Kidney glomerular epithelial cell (primary cell): ENCODE data around the gene RAP1GAP2.
A peak's percentile ranks its signal among the peaks of the same experiment; 100 is the strongest.
"Not testable (repeated sequence)": the region's sequence is repeated elsewhere in the genome, so short reads cannot be mapped to it uniquely, and the experiment has no call there.

ENCODE experiments used
- DNase-seq: peaks from one replicate; lab custom pipeline; 2025; lab: John Stamatoyannopoulos, UW

RAP1GAP2 gene

DNA sequence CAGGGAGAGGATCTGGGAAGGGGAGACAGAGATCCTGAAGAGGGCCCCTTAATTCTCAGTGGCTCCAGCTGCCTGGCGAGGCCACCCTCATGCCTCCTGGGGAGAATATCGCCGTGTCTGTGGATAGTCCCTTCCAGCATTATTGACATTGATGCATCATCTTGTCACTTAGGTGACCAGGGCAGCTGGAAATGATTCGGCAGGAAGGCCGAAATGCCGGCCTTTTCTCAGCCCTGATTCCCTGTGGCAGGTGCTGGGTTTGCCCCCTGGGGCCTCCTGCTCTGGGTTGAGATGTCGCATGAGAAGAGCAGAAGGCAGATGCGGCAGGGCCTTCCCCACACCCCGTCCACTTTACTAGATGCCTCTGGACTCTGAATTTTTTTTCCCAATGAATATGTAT lies 89.5 kb downstream of the RAP1GAP2 start:
- DNase-seq = no peak

DNA sequence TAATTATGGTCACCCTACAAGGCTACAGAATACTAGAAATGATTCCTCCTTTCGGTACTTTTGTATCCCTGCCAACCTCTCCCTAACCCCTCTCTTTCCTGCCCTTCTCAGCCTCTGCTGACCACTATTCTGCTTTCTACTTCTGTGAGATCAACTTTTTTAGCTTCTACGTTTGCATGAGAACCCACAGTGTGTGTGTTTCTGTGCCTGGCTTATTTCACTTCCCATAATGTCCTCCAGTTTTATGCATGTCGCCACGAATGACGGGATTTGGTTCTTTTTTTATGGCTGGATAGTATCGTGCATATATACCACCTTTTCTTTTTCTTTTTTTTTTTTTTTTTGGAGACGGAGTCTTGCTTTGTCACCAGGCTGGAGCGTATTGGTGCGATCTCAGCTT lies 92.1 kb downstream of the RAP1GAP2 start:
- no peak for DNase-seq

DNA sequence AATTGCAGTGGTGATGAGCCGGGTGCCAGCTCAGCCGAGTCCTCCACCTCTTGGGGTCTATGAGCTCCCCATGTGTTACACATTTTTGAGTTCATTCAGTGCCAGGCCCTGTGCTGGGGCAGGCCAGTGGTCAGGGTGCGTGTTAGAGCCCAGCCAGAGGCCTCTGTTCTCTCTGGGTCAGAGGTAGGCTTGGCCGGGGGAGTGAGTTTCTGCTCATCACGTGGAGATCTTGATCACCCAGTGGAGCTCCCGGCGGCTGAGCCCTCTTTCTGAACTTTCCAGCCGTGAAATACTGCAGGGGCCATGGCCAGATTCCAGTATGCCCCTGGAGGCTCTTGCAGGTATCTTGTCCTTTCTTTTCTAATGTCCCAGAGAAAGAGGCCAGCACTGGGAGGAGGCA lies 93.0 kb downstream of the RAP1GAP2 start:
- no peak for DNase-seq

DNA sequence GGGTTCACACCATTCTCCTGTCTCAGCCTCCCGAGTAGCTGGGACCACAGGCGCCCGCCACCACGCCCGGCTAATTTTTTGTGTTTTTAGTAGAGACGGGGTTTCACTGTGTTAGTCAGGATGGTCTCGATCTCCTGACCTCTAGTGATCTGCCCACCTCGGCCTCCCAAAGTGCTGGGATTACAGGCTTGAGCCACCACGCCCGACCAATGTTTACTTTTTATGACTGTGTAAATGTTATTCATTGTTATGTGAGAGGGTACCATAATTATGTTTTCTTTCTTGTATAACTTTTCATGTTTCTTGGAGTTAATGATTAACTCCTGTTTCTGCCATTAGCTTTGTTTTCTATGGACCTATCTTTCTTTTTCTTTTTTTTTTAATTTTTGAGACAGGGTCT lies 94.5 kb downstream of the RAP1GAP2 start:
- not testable (repeated sequence) for DNase-seq

DNA sequence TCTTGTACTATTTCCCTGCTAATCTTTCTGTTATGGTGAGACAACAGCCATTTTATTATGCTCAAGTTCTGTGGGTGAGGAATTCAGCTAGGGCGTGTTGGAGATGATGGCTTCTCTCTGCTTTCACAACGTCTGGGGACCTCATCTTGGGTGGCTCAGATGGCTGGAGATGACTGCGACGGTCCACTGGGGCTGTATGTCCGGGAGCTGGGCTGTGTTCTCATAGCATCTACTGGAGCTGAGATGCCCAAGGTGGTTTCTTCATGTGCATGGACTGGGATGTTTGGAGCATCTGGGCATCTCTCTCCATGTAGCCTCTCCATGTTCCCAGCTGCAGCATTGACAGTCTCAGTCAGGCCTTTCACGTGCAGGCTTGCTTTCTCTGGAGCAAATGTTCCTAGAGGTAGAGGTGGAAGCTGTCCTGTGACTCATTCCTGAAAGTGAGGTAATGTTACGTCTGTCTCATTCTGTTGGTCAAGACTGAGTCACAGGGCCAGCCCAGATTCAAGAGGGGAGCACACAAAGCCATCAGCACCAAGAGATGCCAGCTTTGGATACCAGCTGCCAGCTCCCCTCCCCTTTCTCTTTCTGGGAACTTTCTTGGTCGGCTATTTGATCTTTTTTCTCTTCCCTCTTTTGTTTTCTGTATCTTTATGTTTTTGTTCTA lies 96.2 kb downstream of the RAP1GAP2 start:
- DNase-seq = peak; percentile 88

DNA sequence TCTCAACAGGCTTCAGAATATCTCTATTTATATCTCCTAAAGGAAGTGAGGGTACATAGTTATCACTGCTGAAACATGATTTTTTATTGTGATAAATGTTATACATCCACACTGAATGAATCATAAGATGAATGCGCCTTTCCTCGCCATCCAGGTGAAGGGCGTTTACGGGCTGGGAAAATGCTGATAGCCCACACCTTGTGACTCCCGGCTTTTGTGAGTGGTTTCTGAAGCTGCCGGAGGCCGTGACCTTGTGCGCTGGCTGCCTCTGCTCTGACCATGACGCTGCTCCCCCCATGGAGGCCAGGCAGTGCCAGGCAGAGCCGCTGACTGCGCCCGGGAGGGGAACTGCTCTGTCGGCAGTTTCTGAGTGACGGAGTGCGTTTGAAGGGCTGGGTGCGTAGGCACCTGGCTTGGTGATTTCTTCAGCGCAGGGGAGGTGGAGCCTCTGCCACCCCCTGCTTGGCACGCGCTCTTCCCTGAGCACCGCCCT lies 97.2 kb downstream of the RAP1GAP2 start:
- DNase-seq = no peak

DNA sequence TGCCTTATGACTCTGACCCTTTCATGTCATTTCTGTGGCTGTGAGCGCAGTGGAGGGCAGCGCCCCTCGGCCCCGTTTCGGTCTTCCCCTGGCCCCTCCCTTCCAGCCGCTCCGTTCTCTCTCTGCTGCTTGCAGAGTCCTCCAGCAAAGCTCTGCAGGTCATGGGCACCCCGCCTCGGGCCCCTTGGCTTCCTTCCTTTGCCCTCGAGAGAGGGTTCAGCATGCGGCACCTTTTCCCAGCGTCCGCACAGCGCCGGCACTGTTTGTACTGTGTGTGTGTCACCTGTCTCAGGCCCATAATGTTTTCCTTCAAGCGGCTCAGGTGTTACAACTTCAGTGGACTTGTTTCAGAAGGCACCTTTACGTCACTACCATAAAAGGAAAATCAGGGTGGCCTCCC lies 98.5 kb downstream of the RAP1GAP2 start:
- DNase-seq = no peak

DNA sequence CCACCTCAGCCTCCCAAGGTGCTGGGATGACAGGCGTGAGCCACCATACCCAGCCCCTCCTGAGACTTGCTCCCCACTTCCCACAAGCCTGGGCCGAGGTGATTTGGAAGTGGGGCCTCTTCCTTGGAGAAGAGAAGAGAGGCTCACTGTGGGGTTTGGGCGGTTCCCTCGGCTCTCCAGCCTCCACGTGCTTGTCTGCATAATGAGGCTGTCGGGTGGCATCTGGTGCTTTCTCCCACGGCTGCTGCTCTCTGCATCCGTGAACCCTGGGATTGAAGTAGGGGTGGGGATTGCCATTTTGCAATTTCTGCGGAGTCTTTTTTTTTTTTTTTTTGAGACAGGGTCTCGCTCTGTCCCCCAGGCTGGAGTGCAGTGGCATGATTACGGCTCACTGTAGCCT lies 101.4 kb downstream of the RAP1GAP2 start:
- DNase-seq = no peak

DNA sequence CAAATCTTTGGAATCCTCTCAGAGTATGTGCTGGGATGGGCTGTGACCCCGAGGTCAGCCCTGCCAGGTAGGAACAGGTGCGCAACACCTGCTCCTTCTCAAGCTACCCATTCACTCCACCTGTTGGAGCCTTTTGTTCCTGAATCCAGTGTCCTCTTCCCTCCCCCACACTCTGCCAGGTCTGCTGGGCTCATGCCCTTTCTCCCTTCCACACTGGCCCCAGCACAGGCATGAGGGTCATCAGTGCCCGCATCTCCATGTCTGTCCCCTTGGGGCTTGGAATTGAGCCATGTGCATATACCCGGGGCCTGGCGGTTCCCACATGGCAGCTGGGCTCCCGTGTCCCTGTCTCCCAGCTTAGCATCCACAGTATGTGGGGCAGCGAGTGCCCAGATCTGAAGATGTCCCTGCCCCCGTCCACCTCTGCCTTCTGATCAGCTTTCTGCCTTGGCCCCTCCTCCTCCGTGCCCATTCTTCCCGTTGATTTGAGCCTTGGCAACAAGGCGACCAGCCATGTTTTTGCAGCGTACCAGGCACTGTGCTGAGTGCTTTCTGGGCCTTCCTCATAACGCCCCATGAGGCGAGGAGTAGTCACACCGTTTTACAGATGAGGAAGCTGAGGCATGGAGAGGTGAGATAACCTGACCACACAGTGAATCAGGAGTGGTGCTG lies 102.2 kb downstream of the RAP1GAP2 start:
- DNase-seq = no peak

DNA sequence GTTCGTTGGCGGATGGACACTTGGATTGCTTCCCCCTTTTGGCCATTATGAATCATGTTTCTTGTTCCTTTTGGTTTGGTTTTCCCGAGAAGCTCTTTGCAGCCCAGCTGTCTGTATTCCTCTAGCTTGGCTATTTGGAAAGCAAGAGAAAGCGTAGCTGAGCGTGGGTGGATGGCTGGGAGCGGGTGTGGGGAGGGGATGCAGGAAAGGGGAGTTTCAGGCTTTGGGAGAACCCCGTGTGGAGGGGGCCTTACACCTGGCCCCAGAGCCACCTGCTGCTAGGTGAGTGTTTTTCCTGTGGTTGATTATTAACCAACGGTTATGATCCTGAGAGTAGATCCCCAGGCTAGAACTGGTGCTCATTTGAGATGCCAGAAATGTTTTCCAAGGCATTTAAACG lies 103.7 kb downstream of the RAP1GAP2 start:
- DNase-seq = peak; percentile 5

DNA sequence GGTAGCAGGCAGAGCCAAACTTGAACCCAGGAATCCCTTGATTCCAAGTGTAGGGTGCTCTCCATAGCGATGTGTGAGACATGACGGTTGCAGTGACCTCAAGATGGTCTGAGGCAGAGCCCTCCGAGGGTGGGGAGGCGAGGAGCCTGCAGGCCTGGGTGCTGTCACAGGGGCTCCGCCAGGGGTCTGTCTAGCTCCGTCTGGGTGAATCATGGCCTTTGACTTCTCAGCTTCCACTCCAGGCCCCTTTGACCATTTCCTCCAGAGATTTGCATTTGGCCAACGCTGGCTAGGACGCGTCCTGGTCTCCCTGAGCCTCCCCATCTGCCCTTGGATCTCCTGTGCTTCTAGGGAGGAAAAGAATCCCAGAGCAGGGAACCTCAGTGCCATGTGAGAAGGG lies 104.6 kb downstream of the RAP1GAP2 start:
- no peak for DNase-seq

DNA sequence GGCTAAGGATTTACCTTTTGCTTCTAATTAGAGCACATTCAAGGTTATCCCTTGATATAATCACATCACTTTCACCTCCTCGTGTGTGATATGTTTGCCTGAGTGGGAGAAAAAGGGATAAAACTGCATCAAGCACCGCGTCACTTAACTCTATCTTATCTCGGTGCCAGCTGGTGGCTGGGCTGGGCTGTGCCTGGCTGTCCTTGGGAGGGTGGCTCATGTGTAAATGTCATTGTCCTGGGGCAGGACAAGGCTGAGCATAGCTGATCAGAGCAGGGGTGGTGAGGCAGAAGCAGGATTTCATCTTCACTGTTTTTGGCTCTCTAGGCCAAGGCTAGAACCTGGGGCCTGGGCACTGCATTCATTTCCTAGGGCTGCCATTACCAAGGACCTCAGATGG lies 105.3 kb downstream of the RAP1GAP2 start:
- no peak for DNase-seq

DNA sequence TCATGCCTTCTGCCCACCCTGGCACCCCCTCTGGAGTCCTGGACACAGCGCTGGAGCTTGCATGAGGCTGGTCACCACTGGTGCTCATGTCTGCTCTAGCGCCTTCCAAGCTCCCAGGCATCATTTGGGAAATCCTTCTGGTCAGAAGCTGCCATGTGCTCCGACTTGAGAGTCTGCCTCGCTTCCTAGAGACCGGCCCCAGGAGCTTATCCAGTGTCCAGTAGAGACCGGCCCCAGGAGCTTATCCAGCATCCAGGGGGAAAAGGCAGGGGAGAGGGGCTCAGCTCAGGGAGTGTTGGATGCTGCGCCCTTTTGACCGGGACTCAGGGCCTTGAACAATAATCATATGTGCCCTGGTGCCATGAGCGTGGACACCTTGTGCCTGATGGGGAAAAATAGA lies 106.3 kb downstream of the RAP1GAP2 start:
- no peak for DNase-seq

DNA sequence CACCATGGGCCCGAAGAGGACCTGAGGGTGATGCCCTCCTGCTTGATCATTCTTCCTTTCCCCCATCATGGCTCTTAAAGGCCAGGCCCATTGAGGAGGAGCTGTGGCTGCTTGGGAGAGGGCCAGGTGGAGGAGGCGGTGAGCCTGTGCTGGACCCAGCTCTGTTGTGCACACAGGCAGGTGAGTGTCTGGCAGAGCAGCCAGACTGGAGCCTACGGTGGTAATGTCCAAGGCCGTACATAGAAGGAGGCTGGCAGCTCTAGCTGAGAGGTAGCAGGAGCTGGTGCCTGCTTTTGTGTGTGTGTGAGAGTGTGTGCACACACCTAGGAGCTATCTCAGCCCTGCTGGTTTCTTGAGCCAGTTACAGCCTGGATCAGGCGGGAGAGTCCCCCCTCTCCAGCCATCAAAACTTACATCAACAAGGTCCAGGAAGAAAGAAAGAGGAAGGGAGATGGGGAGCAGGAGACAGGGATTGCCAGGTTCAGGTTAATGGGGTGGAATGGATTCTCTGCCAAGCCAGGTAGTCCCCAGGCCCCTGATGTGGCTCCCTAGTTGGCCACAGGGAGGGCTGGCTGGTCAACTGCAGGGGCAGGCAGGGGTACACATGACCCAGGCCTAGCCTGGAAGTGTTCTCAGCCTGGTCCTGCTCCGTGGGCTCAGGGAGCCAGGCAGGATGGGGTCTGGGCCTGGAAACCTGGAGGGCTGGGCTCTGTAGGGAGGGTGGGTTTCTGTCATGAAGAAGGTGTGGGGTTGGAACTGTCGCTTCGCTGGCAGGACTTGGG lies 107.1 kb downstream of the RAP1GAP2 start:
- DNase-seq = no peak

DNA sequence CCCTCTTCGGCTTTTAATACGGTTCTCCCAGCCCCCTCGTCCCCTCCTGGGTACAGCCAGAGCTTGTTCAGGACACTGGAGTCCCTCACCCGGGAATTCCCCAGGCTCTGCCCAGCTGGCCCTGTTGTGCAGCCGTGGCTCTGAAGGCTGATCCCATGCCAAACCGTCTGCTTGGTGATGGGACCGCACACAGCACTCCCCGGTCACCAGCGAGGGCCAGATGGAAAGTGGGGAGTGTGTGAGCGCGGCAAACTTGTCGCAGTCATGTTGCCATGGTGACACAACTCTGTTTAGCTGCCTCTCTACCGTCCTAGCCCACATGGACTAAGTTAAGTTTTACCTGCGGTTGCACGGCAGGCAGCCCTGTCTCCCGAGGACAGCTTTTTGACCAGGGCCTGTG lies 107.9 kb downstream of the RAP1GAP2 start:
- DNase-seq = no peak

DNA sequence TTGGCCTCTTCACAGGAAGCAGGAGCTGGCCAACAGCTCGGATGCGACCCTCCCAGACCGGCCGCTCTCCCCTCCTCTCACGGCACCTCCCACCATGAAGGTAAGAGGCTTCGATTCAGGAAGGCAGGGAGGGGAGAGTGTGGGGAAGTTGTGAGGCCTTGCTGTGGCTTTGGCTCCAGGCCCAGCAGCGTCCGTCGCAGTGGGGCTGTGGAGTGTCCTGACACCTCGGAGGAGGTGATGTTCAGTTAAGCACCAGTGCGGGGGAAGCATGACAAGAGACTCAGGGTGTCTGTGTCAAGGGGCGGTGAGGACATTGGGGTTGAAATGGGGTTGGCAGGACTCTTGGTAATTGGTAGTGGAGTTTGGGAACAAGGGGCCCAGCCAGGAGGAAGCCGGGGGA lies 109.0 kb downstream of the RAP1GAP2 start:
- no peak for DNase-seq

DNA sequence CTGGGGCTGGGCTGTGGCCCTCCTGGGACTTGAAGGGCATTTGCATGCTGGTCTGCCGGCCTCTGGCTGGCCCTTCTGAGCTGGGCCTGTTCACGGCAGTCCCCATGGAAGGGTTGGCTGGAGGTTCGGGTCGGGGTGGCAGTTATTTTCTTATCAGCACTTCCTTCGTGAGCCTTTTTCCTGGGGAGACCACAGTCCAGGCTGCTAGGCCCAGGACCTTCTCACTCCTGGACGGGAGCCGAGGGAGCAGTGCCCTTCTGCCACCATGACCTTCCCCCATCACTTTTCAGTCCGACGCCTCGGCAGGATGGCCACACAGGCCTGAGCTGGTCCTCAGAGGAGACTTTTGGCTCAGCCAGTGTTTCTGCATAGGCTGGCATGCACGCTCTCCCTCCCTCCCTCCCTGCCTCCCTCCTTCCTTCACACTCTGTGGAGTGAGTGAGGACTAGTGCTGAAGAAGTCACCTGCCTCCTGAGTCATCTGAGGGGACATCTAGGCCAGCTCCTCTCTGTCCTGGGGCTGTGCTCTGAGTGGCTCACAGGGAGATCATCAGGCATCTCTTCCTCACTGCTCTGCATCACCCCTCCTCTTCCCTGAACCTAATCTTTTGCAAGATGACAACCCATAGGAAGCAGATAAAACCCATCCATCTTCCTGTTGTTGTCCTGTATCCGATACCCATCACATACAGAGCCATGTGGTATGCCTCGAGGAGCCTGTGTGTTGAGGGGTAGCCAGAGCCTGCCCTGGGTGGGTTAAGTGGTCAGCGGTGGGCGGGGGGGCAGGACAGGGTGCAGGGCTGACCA lies 109.7 kb downstream of the RAP1GAP2 start:
- DNase-seq = no peak

DNA sequence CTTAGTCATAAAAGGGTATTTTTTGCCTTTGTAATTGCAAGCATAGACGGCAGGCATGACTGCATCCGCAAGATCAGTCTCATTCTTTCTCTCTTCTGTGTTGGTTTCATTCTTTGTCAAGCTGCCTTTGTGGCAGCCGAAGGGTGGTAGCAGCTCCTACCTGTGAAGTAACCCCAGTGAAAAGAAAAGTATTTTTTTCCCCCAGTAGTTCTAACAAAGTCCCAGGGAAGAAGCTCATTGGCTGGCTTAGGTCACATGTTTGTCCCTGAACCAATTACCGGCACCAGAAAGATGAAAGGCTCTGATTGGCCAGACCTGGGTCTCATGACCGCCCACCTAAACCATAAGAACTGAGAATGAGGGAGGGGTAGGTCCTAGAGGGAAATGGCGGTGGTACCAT lies 110.7 kb downstream of the RAP1GAP2 start:
- peak; percentile 31 for DNase-seq

DNA sequence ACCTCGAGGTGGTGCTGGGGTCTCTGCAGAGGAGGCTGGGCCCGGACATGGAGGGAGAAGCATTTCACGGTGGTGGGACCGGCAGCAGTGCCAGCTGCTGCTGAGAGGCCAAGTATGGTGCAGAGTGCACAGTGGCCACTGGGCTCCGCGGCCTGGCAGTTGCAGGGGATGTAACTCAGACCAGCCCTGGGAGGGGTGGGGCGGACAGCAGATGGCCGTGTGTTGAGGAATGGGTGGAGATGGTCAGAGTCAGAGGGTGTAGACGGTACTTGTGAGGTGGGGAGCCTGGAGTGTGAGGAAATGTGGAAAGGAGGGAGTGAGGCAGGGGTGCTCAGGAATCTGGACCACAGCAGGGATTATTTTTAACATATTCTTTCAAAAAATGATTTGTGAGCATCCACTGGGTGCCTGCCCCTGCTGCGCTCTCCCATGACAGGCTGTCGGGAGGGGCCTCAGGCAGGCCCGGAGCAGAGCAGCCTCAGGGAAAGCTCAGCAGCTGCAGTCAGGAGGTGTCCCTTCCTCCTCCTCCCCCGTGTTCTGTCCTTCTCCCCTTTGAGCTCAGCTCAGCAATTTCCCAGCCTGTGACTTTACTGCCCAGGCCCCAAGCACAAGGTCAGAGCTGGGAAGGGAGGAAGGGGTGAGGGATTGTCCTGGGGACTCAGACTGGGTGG lies 113.1 kb downstream of the RAP1GAP2 start:
- no peak for DNase-seq

DNA sequence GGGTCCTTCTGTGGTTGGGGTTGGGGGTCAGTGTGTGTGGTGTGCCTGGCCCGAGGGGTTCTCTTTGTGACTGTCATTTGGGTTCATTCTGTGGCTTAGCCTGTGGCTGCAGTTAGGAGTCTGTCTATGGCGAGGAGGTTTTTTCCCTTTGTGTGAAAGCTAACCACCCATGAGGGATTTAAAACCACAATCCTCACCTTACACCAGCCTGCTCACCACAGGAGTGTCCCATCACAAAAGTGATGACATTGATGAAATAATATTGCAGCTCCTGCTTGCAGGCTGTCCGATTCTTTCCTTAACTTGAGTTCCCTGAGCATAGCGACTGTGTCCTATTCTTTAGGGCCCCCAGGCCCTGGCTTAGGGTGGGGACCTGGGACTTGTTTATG lies 113.6 kb downstream of the RAP1GAP2 start:
- DNase-seq = peak; percentile 37

DNA sequence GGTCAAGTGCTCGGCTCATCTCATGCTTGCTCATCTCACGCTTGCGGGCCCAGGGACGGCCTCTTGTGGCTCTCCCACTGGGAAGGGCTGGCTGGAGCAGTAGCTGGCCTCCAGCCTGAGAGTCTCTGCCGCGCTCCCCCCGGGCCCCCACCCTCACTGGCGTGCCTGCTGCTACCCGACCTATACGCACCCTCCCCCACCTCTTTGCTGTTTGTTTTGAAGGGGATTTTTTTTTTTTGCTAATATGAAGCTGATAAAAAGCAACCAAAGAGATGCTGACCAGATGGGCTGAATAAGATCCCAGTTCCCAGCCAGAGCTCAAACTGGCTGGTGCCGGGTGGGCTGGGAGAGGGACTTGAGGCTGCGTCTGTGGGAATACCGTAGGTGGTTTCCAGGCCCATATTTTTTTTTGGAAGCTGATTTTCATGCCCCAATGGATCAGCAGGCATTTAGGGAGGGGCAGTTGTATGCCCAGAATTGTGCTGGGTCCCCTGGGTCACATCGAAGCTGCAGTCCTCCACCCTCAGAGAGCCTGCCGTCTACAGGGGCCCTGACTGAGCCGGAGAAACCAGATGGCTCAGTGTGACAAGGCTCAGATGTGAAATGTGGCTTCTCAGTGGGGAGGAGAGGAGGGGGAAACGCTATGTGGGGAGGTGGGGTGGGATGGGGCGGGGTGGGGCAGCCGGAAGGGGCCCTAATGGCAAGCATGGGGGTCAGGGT lies 115.0 kb downstream of the RAP1GAP2 start:
- no peak for DNase-seq
